ENCODE measurements around the gene GABRG3. TPM values are rescaled to one million over a fixed set of nuclear protein-coding genes. Genes with fewer than 3 reads are reported as not detected.

GABRG3 gene
- total and polyA plus RNA-seq, 2 donors (not counting 3 experiments of a cell fraction or from before 2014, with no cell fraction given) = not detected

- intact Hi-C loops (cut with micrococcal nuclease) (no loop called here), dilution Hi-C loops (cut with MboI; ENCODE audit: extremely low pct_ligation_motif_present, low sequenced_read_pairs) (no loop called here)
- H3K9me3 ChIP-seq (replicated peaks; ENCODE audit: control insufficient read depth, insufficient read depth, low read length) = peaks cover 11% of the 10 kb centered on the region
- CTCF ChIA-PET = no interaction called here
- no peak overlapping the region for H2AFZ ChIP-seq (ENCODE audit: low read depth, low read length)
- DNase-seq (ENCODE audit: low read depth, low spot score) (no peak), FAIRE-seq (no peak)
- no TSS peak for BruUV-seq (replicated peaks)
- H3K36me3 ChIP-seq (ENCODE audit: control insufficient read depth in 2 of 2, extremely low read depth in 1 of 2, insufficient read depth in 2 of 2, low read length in 2 of 2) = no peaks in the 10 kb centered on the region
- H3K27me3 ChIP-seq (ENCODE audit: control insufficient read depth in 2 of 2, insufficient read depth in 2 of 2, low read length in 2 of 2) = no peaks in the 10 kb centered on the region
- H3K79me2 ChIP-seq (ENCODE audit: control insufficient read depth, insufficient read depth, low read length) = no peaks in the 10 kb centered on the region
- H3K9me1 ChIP-seq (replicated peaks; ENCODE audit: control insufficient read depth, extremely low read depth, insufficient read depth, low read length) = no peaks in the 10 kb centered on the region
- POLR2A ChIA-PET = no interaction called here
- no peaks in the 10 kb centered on the region for H4K20me1 ChIP-seq (replicated peaks; ENCODE audit: control insufficient read depth, extremely low read depth, insufficient read depth, low read length)
- no peak overlapping the region for H3K27ac ChIP-seq (ENCODE audit: insufficient read depth, low read depth, low read length)
- H3K4me1 ChIP-seq (ENCODE audit: control insufficient read depth, extremely low read depth, insufficient read depth, low read length) = no peaks in the 10 kb centered on the region
- TF ChIP-seq FOS (IDR thresholded peaks at IDR 0.05; ENCODE audit: borderline replicate concordance, insufficient read depth, low read length) (no peak), JUN (IDR thresholded peaks at IDR 0.05; ENCODE audit: borderline replicate concordance, insufficient read depth, insufficient read length, low read depth) (no peak)
- no peak overlapping the region for H3K4me3 ChIP-seq (replicated peaks in 1 of 3; ENCODE audit: insufficient read depth in 1 of 3, low read depth in 1 of 3, low read length in 3 of 3)
- H3K4me2 ChIP-seq (ENCODE audit: insufficient read depth, low read length) = no peak overlapping the region
- H3K9ac ChIP-seq (replicated peaks; ENCODE audit: extremely low read depth, insufficient read depth, low read length) = no peak overlapping the region
Observed at GRCh38 chr15:27475395-27475794, 504.4 kb downstream of the GABRG3 start.

- Histone ChIP-seq H3K27me3 (ENCODE audit: control insufficient read depth in 2 of 2, insufficient read depth in 2 of 2, low read length in 2 of 2) (no peaks in the 10 kb centered on the region), H3K79me2 (ENCODE audit: control insufficient read depth, insufficient read depth, low read length) (no peaks in the 10 kb centered on the region), H3K9me3 (replicated peaks; ENCODE audit: control insufficient read depth, insufficient read depth, low read length) (peaks cover 11% of the 10 kb centered on the region), H3K9ac (replicated peaks; ENCODE audit: extremely low read depth, insufficient read depth, low read length) (no peak overlapping the region), H2AFZ (ENCODE audit: low read depth, low read length) (no peak overlapping the region), H3K9me1 (replicated peaks; ENCODE audit: control insufficient read depth, extremely low read depth, insufficient read depth, low read length) (no peaks in the 10 kb centered on the region), H4K20me1 (replicated peaks; ENCODE audit: control insufficient read depth, extremely low read depth, insufficient read depth, low read length) (no peaks in the 10 kb centered on the region), H3K4me1 (ENCODE audit: control insufficient read depth, extremely low read depth, insufficient read depth, low read length) (no peaks in the 10 kb centered on the region), H3K4me3 (replicated peaks in 1 of 3; ENCODE audit: insufficient read depth in 1 of 3, low read depth in 1 of 3, low read length in 3 of 3) (no peak overlapping the region), H3K27ac (ENCODE audit: insufficient read depth, low read depth, low read length) (no peak overlapping the region), H3K36me3 (ENCODE audit: control insufficient read depth in 2 of 2, extremely low read depth in 1 of 2, insufficient read depth in 2 of 2, low read length in 2 of 2) (no peaks in the 10 kb centered on the region), H3K4me2 (ENCODE audit: insufficient read depth, low read length) (no peak overlapping the region)
- DNase-seq (ENCODE audit: low read depth, low spot score) (no peak), FAIRE-seq (no peak)
- dilution Hi-C loops (cut with MboI; ENCODE audit: extremely low pct_ligation_motif_present, low sequenced_read_pairs) (no loop called here), intact Hi-C loops (cut with micrococcal nuclease) (no loop called here)
- POLR2A ChIA-PET = no interaction called here
- BruUV-seq (replicated peaks) = no TSS peak
- no peak for TF ChIP-seq POLR2AphosphoS5 (IDR thresholded peaks at IDR 0.05; ENCODE audit: insufficient read depth, low read depth, low read length)
- no peak for TF ChIP-seq FOS (IDR thresholded peaks at IDR 0.05; ENCODE audit: borderline replicate concordance, insufficient read depth, low read length)
- TF ChIP-seq MAX (IDR thresholded peaks at IDR 0.05; ENCODE audit: insufficient read depth, insufficient read length) = no peak
- TF ChIP-seq EZH2 (IDR thresholded peaks at IDR 0.05; ENCODE audit: borderline replicate concordance, low read depth, low read length, severe bottlenecking) = no peak
- TF ChIP-seq JUN (IDR thresholded peaks at IDR 0.05; ENCODE audit: borderline replicate concordance, insufficient read depth, insufficient read length, low read depth) = no peak
- no peak for TF ChIP-seq GATA2 (IDR thresholded peaks at IDR 0.05; ENCODE audit: insufficient read depth, insufficient read length, low read depth, low read length)
- no peak for TF ChIP-seq MYC (IDR thresholded peaks at IDR 0.05; ENCODE audit: low read depth, low read length)
- no peak for TF ChIP-seq POLR2A (IDR thresholded peaks at IDR 0.05; ENCODE audit: low read depth, low read length)
- TF ChIP-seq, protein P1, sequence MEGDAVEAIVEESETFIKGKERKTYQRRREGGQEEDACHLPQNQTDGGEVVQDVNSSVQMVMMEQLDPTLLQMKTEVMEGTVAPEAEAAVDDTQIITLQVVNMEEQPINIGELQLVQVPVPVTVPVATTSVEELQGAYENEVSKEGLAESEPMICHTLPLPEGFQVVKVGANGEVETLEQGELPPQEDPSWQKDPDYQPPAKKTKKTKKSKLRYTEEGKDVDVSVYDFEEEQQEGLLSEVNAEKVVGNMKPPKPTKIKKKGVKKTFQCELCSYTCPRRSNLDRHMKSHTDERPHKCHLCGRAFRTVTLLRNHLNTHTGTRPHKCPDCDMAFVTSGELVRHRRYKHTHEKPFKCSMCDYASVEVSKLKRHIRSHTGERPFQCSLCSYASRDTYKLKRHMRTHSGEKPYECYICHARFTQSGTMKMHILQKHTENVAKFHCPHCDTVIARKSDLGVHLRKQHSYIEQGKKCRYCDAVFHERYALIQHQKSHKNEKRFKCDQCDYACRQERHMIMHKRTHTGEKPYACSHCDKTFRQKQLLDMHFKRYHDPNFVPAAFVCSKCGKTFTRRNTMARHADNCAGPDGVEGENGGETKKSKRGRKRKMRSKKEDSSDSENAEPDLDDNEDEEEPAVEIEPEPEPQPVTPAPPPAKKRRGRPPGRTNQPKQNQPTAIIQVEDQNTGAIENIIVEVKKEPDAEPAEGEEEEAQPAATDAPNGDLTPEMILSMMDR (IDR thresholded peaks at IDR 0.05; ENCODE audit: extremely low read depth in 1 of 2, insufficient read depth in 1 of 2, low read depth in 1 of 2, low read length in 2 of 2) = no peak
- CTCF ChIA-PET = no interaction called here
Observed at GRCh38 chr15:27479296-27480140, 508.5 kb downstream of the GABRG3 start.

Measured in endothelial cell of umbilical vein (primary cell).